HUES48 (cell line): ENCODE measurements around the gene MARCO.

ENCODE experiments used
- H3K27ac ChIP-seq: one replicate; pipeline ENCODE4 v1.7.0; 2013; ENCODE audit warnings: low read depth, low read length, inconsistent platforms
- H3K27me3 ChIP-seq: 2 replicates; pipeline ENCODE4 v1.6.1; 2013; ENCODE audit warnings: mild to moderate bottlenecking, low read length; ENCODE audit not compliant: control insufficient read depth, insufficient read depth
- H3K36me3 ChIP-seq: 2 replicates; pipeline ENCODE4 v1.6.1; 2013; ENCODE audit warnings: low read length; ENCODE audit not compliant: control insufficient read depth, insufficient read depth
- H3K4me1 ChIP-seq: 2 replicates; pipeline ENCODE4 v1.6.1; 2013; ENCODE audit warnings: mild to moderate bottlenecking, low read length; ENCODE audit not compliant: control insufficient read depth, insufficient read depth
- H3K4me3 ChIP-seq: 2 replicates; pipeline ENCODE4 v1.5.1; 2013; ENCODE audit warnings: mild to moderate bottlenecking, low read depth, low read length
- H3K9ac ChIP-seq: 2 replicates; pipeline ENCODE4 v1.6.1; 2013; ENCODE audit warnings: mild to moderate bottlenecking, low read depth, low read length, moderate library complexity
- H3K9me3 ChIP-seq: 2 replicates; pipeline ENCODE4 v1.6.1; 2013; ENCODE audit warnings: low read length; ENCODE audit not compliant: control insufficient read depth, insufficient read depth

MARCO gene

GRCh38 chr2:119006441-119006840, 64.4 kb downstream of the MARCO start:
- peaks cover 15% of the 10 kb centered on the region for H3K27me3 ChIP-seq
- no peaks in the 10 kb centered on the region for H3K36me3 ChIP-seq
- no peak overlapping the region for H3K27ac ChIP-seq
- no peak overlapping the region for H3K9ac ChIP-seq
- H3K4me3 ChIP-seq: no peak overlapping the region
- H3K9me3 ChIP-seq: peaks cover 16% of the 10 kb centered on the region
- H3K4me1 ChIP-seq: no peaks in the 10 kb centered on the region

GRCh38 chr2:119008108-119008507, 66.1 kb downstream of the MARCO start:
- Histone ChIP-seq H3K27ac (no peak overlapping the region), H3K9me3 (peaks cover 16% of the 10 kb centered on the region), H3K4me3 (no peak overlapping the region), H3K36me3 (no peaks in the 10 kb centered on the region), H3K9ac (no peak overlapping the region), H3K4me1 (no peaks in the 10 kb centered on the region), H3K27me3 (peaks cover 24% of the 10 kb centered on the region)

GRCh38 chr2:119009110-119009509, 67.1 kb downstream of the MARCO start:
- no peaks in the 10 kb centered on the region for H3K4me1 ChIP-seq

GRCh38 chr2:119010336-119010735, 68.3 kb downstream of the MARCO start:
- Histone ChIP-seq H3K36me3 (no peaks in the 10 kb centered on the region), H3K9ac (no peak overlapping the region), H3K4me1 (no peaks in the 10 kb centered on the region), H3K4me3 (no peak overlapping the region), H3K27ac (no peak overlapping the region), H3K27me3 (peaks cover 24% of the 10 kb centered on the region), H3K9me3 (peaks cover 6% of the 10 kb centered on the region)

More at GRCh38 chr2:119009110-119009509, 67.1 kb downstream of the MARCO start:
- Histone ChIP-seq H3K4me3 (no peak overlapping the region), H3K36me3 (no peaks in the 10 kb centered on the region), H3K27ac (no peak overlapping the region), H3K9ac (no peak overlapping the region), H3K27me3 (peaks cover 24% of the 10 kb centered on the region), H3K9me3 (peaks cover 16% of the 10 kb centered on the region)

GRCh38 chr2:119011162-119011909, 69.3 kb downstream of the MARCO start:
- H3K27me3 ChIP-seq: peaks cover 24% of the 10 kb centered on the region
- no peak overlapping the region for H3K9ac ChIP-seq
- H3K4me3 ChIP-seq: peak overlapping the region; percentile 40; the same call in 1 of the 2 replicates

GRCh38 chr2:119011910-119012209, 69.9 kb downstream of the MARCO start:
- no peaks in the 10 kb centered on the region for H3K36me3 ChIP-seq
- H3K9ac ChIP-seq: no peak overlapping the region
- H3K27me3 ChIP-seq: peaks cover 24% of the 10 kb centered on the region
- no peak overlapping the region for H3K27ac ChIP-seq
- H3K4me1 ChIP-seq: no peaks in the 10 kb centered on the region
- peaks cover 6% of the 10 kb centered on the region for H3K9me3 ChIP-seq
- peak overlapping the region; percentile 40; the same call in 1 of the 2 replicates for H3K4me3 ChIP-seq

More at GRCh38 chr2:119011162-119011909, 69.3 kb downstream of the MARCO start:
- H3K27ac ChIP-seq: no peak overlapping the region
- H3K9me3 ChIP-seq: peaks cover 6% of the 10 kb centered on the region
- no peaks in the 10 kb centered on the region for H3K4me1 ChIP-seq
- no peaks in the 10 kb centered on the region for H3K36me3 ChIP-seq

GRCh38 chr2:119012345-119013301, 70.6 kb downstream of the MARCO start:
- Histone ChIP-seq H3K27me3 (peaks cover 24% of the 10 kb centered on the region), H3K27ac (no peak overlapping the region), H3K4me1 (no peaks in the 10 kb centered on the region), H3K9ac (no peak overlapping the region), H3K9me3 (peaks cover 2% of the 10 kb centered on the region), H3K4me3 (no peak overlapping the region), H3K36me3 (no peaks in the 10 kb centered on the region)

GRCh38 chr2:119013671-119014070, 71.7 kb downstream of the MARCO start:
- no peak overlapping the region for H3K27ac ChIP-seq
- H3K4me3 ChIP-seq: no peak overlapping the region
- peaks cover 24% of the 10 kb centered on the region for H3K27me3 ChIP-seq
- H3K4me1 ChIP-seq: no peaks in the 10 kb centered on the region
- no peaks in the 10 kb centered on the region for H3K9me3 ChIP-seq
- H3K9ac ChIP-seq: no peak overlapping the region
- no peaks in the 10 kb centered on the region for H3K36me3 ChIP-seq

- no peaks in the 10 kb centered on the region for H3K9me3 ChIP-seq
- no peak overlapping the region for H3K9ac ChIP-seq
- no peak overlapping the region for H3K27ac ChIP-seq
- peaks cover 13% of the 10 kb centered on the region for H3K27me3 ChIP-seq
- no peak overlapping the region for H3K4me3 ChIP-seq
- no peaks in the 10 kb centered on the region for H3K4me1 ChIP-seq
- no peaks in the 10 kb centered on the region for H3K36me3 ChIP-seq
Observed at GRCh38 chr2:119015845-119016244, 73.9 kb downstream of the MARCO start.

GRCh38 chr2:119019521-119019920, 77.5 kb downstream of the MARCO start:
- no peaks in the 10 kb centered on the region for H3K9me3 ChIP-seq
- no peaks in the 10 kb centered on the region for H3K36me3 ChIP-seq
- no peaks in the 10 kb centered on the region for H3K4me1 ChIP-seq
- H3K4me3 ChIP-seq: no peak overlapping the region
- no peaks in the 10 kb centered on the region for H3K27me3 ChIP-seq
- no peak overlapping the region for H3K9ac ChIP-seq
- H3K27ac ChIP-seq: no peak overlapping the region

GRCh38 chr2:119022678-119023077, 80.7 kb downstream of the MARCO start:
- H3K4me3 ChIP-seq: no peak overlapping the region
- no peaks in the 10 kb centered on the region for H3K4me1 ChIP-seq
- H3K27me3 ChIP-seq: no peaks in the 10 kb centered on the region
- H3K9me3 ChIP-seq: no peaks in the 10 kb centered on the region
- H3K27ac ChIP-seq: no peak overlapping the region
- no peaks in the 10 kb centered on the region for H3K36me3 ChIP-seq
- no peak overlapping the region for H3K9ac ChIP-seq
